ENCODE results near the gene ACD. TPM values are rescaled to one million over a fixed set of nuclear protein-coding genes. Genes with fewer than 3 reads are reported as not detected.
A peak's percentile ranks its signal among the peaks of the same experiment; 100 is the strongest.

ACD gene
- total RNA-seq, 1 experiment from 2014 or later: 34.7 TPM

GRCh38 chr16:67661101-67661761, 1.2 kb upstream of the ACD start:
- Histone ChIP-seq H3K27me3 (ENCODE audit: insufficient read depth, low read depth) (no peaks in the 10 kb centered on the region), H3K4me1 (replicated peaks; ENCODE audit: insufficient read depth) (peaks cover 7% of the 10 kb centered on the region), H3K36me3 (ENCODE audit: low read depth) (no peaks in the 10 kb centered on the region), H4K20me1 (ENCODE audit: insufficient read depth) (no peaks in the 10 kb centered on the region), H3K4me2 (peak overlapping the region; percentile 90), H3K4me3 (peak overlapping the region; percentile 97; the same call in 1 of the 2 replicates), H3F3A (ENCODE audit: insufficient read depth, low read depth) (peaks cover 9% of the 10 kb centered on the region), H2AFZ (peak overlapping the region; percentile 70; the same call in 1 of the 2 replicates), H3K9me2 (ENCODE audit: insufficient read depth) (no peaks in the 10 kb centered on the region), H3K79me2 (ENCODE audit: low read depth) (peaks cover 8% of the 10 kb centered on the region), H3K27ac (no peak overlapping the region), H3K9me3 (ENCODE audit: insufficient read depth, low read depth) (no peaks in the 10 kb centered on the region)
- TF ChIP-seq CTCF (conservative IDR thresholded peaks at IDR 0.05) (no peak), EZH2 (IDR thresholded peaks at IDR 0.05; ENCODE audit: low read depth) (no peak)
- ChIA-PET POLR2A (ENCODE audit: unreplicated experiment) (no interaction called here), CTCF (interaction anchor here (0.6 kb wide), 1 partner anchor 172 kb away, joined by 3 read pairs; no protein-coding TSS in a partner anchor)
- intact Hi-C loops (cut with micrococcal nuclease; ENCODE audit: unreplicated experiment): loop anchor here (2.0 kb wide), 2 partner anchors 98 to 140 kb away; partner anchors contain the start of gene CTCF
- BruUV-seq (replicated peaks): no TSS peak
- DNase-seq: peak in 1 of 2 experiments; percentile 32

GRCh38 chr16:67660564-67661028, 536 bp upstream of the ACD start, which contains the start of gene PARD6A:
TSS of gene PARD6A (plus strand) at chr16:67660960. CDS start at chr16:67661039, 79 bp downstream.
- DNase-seq: peak; percentile 79 to 87
- H3K9me2 ChIP-seq (ENCODE audit: insufficient read depth): no peaks in the 10 kb centered on the region
- peak within 1 kb of the TSS; percentile 90 for H3K4me2 ChIP-seq
- TSS peak; percentile 48 for BruUV-seq (replicated peaks)
- H4K20me1 ChIP-seq (ENCODE audit: insufficient read depth): no peaks in the 10 kb centered on the region
- peaks cover 9% of the 10 kb centered on the region for H3F3A ChIP-seq (ENCODE audit: insufficient read depth, low read depth)
- no peaks in the 10 kb centered on the region for H3K9me3 ChIP-seq (ENCODE audit: insufficient read depth, low read depth)
- POLR2A ChIA-PET (ENCODE audit: unreplicated experiment): interaction anchor here (0.5 to 0.6 kb wide), 2 partner anchors 9 to 97 kb away, joined by 3 to 4 read pairs; no protein-coding TSS in a partner anchor
- no peaks in the 10 kb centered on the region for H3K27me3 ChIP-seq (ENCODE audit: insufficient read depth, low read depth)
- peak within 1 kb of the TSS; percentile 52 for H3K27ac ChIP-seq
- H3K36me3 ChIP-seq (ENCODE audit: low read depth): no peaks in the 10 kb centered on the region
- TF ChIP-seq EZH2 (IDR thresholded peaks at IDR 0.05; ENCODE audit: low read depth) (no peak), CTCF (conservative IDR thresholded peaks at IDR 0.05) (no peak)
- CTCF ChIA-PET: interaction anchor here (0.6 to 1.0 kb wide), 3 partner anchors 140 to 338 kb away, joined by 3 to 5 read pairs (median 3); no protein-coding TSS in a partner anchor
- H3K79me2 ChIP-seq (ENCODE audit: low read depth): peaks cover 8% of the 10 kb centered on the region
- peak within 1 kb of the TSS; percentile 97 for H3K4me3 ChIP-seq
- intact Hi-C loops (cut with micrococcal nuclease; ENCODE audit: unreplicated experiment): loop anchor here (2.0 kb wide), 2 partner anchors 98 to 140 kb away; partner anchors contain the start of gene CTCF
- H3K4me1 ChIP-seq (replicated peaks; ENCODE audit: insufficient read depth): peaks cover 7% of the 10 kb centered on the region
- H2AFZ ChIP-seq: peak within 1 kb of the TSS; percentile 100

- Histone ChIP-seq H3F3A (ENCODE audit: insufficient read depth, low read depth) (peaks cover 9% of the 10 kb centered on the region), H2AFZ (peak overlapping the region; percentile 100), H3K4me2 (peak overlapping the region; percentile 90), H3K9me2 (ENCODE audit: insufficient read depth) (no peaks in the 10 kb centered on the region), H3K36me3 (ENCODE audit: low read depth) (no peaks in the 10 kb centered on the region), H4K20me1 (ENCODE audit: insufficient read depth) (no peaks in the 10 kb centered on the region), H3K4me1 (replicated peaks; ENCODE audit: insufficient read depth) (peaks cover 7% of the 10 kb centered on the region), H3K4me3 (peak overlapping the region; percentile 97), H3K79me2 (ENCODE audit: low read depth) (peaks cover 8% of the 10 kb centered on the region), H3K27ac (no peak overlapping the region), H3K27me3 (ENCODE audit: insufficient read depth, low read depth) (0 out of 2 replicates have a peak, but pooled peaks cover 4% of the 10 kb centered on the region), H3K9me3 (ENCODE audit: insufficient read depth, low read depth) (no peaks in the 10 kb centered on the region)
- no peak for DNase-seq
- intact Hi-C loops (cut with micrococcal nuclease; ENCODE audit: unreplicated experiment): no loop called here
- BruUV-seq (replicated peaks): no TSS peak
- POLR2A ChIA-PET (ENCODE audit: unreplicated experiment): interaction anchor here (0.5 to 0.6 kb wide), 2 partner anchors 172 to 425 kb away, joined by 6 to 8 read pairs; no protein-coding TSS in a partner anchor
- TF ChIP-seq EZH2 (IDR thresholded peaks at IDR 0.05; ENCODE audit: low read depth) (no peak), CTCF (conservative IDR thresholded peaks at IDR 0.05) (no peak)
- CTCF ChIA-PET: no interaction called here
Observed at GRCh38 chr16:67658849-67659674, 998 bp downstream of the ACD start.

All from PC-9 (cell line).